Adrenal gland (tissue), 5 donors: ENCODE data around the gene WDSUB1.

Experiments
- POLR2A ChIP-seq, 2 donors: fragments of 450-650 bp; IDR thresholded peaks; one replicate each; pipeline ENCODE4 v1.6.1; 2017; ENCODE audit warnings: antibody characterized with exemption in 2 of 2, mild to moderate bottlenecking in 2 of 2, moderate library complexity in 1 of 2
- TF ChIP-seq, protein P1 (sequence below), 6 experiments: fragments of 450-650 bp in 4 of 6; fragments of 200-600 bp in 2 of 6; sonication (generic) in 1 of 6; IDR thresholded peaks; 1 replicate in 5 of 6; 2 replicates in 1 of 6; pipeline versions ENCODE4 v1.5.1 to v1.8.0; 2016 to 2021; ENCODE audit warnings: antibody characterized with exemption in 6 of 6, mild to moderate bottlenecking in 2 of 6, moderate library complexity in 1 of 6
- donor health status: DM: no; HTN: no; CAD: no.

DNA sequence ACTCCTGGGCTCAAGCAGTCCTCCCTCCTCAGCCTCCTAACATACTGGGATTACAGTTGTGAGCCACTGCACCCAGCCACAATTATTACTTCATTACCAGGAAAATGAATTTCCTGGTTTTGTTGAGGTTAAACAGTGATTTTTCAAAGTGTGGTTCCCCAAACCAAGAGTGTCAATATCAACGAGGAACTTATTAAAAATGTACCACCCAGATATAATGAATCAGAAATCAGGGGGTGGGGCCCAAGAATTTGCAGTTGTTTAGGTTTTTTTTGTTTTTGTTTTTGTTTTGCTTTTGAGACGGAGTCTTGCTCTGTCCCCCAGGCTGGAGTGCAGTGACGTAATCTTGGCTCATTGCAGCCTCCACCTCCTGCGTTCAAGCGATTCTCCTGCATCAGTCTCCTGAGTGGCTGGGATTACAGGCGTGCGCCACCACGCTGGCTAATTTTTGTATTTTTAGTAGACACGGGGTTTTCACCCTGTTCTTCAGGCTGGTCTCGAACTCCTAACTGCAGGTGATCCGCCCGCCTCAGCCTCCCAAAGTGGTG lies 94.1 kb downstream of the WDSUB1 start:
- TF ChIP-seq, protein P1, sequence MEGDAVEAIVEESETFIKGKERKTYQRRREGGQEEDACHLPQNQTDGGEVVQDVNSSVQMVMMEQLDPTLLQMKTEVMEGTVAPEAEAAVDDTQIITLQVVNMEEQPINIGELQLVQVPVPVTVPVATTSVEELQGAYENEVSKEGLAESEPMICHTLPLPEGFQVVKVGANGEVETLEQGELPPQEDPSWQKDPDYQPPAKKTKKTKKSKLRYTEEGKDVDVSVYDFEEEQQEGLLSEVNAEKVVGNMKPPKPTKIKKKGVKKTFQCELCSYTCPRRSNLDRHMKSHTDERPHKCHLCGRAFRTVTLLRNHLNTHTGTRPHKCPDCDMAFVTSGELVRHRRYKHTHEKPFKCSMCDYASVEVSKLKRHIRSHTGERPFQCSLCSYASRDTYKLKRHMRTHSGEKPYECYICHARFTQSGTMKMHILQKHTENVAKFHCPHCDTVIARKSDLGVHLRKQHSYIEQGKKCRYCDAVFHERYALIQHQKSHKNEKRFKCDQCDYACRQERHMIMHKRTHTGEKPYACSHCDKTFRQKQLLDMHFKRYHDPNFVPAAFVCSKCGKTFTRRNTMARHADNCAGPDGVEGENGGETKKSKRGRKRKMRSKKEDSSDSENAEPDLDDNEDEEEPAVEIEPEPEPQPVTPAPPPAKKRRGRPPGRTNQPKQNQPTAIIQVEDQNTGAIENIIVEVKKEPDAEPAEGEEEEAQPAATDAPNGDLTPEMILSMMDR (IDR thresholded peaks at IDR 0.05), result no peak
- no peak for TF ChIP-seq POLR2A (IDR thresholded peaks at IDR 0.05)
